SH-SY5Y (cell line): ENCODE results near the gene CDC37.

Experiments used
- GATA2 ChIP-seq: IDR thresholded peaks from 2 replicates; pipeline ENCODE4 v1.6.1; 2011; ENCODE audit warnings: mild to moderate bottlenecking, low read depth, low read length
- GATA3 ChIP-seq: IDR thresholded peaks from 2 replicates; pipeline ENCODE4 v1.6.1; 2011; ENCODE audit warnings: low read depth, mild to moderate bottlenecking, low read length, moderate library complexity

GRCh38 chr19:10398819-10399218 is 4.5 kb downstream of the CDC37 start:
- TF ChIP-seq GATA3 (no peak), GATA2 (no peak)
